ENCODE measurements around the gene HEG1. TPM values are rescaled to one million over a fixed set of nuclear protein-coding genes. Genes with fewer than 3 reads are reported as not detected.

The HEG1 gene
- total RNA-seq, 1 experiment from 2014 or later = 14.6 TPM

DNA sequence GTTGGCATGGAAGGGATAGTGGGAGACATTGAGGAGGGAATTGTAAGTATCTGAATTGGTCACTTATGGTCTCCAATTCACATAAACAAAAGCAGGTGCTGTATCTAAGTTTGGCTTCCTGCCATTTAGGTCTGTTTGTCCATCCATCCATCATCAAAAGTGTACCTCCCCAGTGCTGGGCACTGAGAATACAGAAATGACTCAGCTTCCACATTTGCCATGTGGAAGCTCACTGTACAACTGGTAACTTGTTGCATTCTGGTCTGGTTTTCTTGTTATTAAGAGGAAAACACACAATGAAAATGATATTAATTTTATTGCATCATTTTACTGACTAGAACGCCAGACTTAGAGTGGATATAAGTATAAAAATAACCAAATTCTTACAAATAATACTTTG, 90.4 kb downstream of the HEG1 start:
- Mint-ChIP-seq H3K4me3 (no peak overlapping the region), H3K9me3 (no peaks in the 10 kb centered on the region), H3K27me3 (ENCODE audit: low read depth) (no peaks in the 10 kb centered on the region), H3K27ac (no peak overlapping the region), H3K4me1 (peaks cover 6% of the 10 kb centered on the region; the same call in 1 of the 2 replicates), H3K36me3 (no peaks in the 10 kb centered on the region; the same call in 1 of the 2 replicates)
- CTCF ChIA-PET = no interaction called here
- no peak for DNase-seq (ENCODE audit: low spot score)
- TF ChIP-seq ZSCAN18 (CRISPR knock-in tag; IDR thresholded peaks at IDR 0.05) (no peak), RELA (CRISPR knock-in tag; IDR thresholded peaks at IDR 0.05; ENCODE audit: borderline replicate concordance) (no peak), NFE2L1 (CRISPR knock-in tag; IDR thresholded peaks at IDR 0.05) (no peak), MYBL2 (CRISPR knock-in tag; IDR thresholded peaks at IDR 0.05) (no peak)
- TF ChIP-seq, protein P1, sequence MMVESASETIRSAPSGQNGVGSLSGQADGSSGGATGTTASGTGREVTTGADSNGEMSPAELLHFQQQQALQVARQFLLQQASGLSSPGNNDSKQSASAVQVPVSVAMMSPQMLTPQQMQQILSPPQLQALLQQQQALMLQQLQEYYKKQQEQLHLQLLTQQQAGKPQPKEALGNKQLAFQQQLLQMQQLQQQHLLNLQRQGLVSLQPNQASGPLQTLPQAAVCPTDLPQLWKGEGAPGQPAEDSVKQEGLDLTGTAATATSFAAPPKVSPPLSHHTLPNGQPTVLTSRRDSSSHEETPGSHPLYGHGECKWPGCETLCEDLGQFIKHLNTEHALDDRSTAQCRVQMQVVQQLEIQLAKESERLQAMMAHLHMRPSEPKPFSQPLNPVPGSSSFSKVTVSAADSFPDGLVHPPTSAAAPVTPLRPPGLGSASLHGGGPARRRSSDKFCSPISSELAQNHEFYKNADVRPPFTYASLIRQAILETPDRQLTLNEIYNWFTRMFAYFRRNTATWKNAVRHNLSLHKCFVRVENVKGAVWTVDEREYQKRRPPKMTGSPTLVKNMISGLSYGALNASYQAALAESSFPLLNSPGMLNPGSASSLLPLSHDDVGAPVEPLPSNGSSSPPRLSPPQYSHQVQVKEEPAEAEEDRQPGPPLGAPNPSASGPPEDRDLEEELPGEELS (CRISPR knock-in tag; IDR thresholded peaks at IDR 0.05) = no peak
- POLR2A ChIA-PET = no interaction called here
- no peak for ATAC-seq

DNA sequence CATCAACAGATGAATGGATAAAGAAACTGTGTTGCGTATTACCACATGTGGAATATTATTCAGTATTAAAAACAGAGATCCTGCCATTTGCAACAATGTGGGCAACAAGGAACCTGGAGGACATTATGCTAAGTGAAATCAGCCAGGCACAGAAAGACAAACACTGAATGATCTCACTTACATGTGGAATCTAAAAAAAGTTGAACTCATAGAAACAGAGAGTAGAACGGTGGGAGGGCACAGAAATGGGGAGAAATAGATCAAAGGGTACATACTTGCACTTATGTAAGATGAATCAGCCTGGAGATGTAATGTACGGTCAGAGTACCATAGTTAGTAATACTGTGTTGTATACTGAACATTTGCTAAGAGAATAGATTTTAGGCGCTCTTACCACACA, 91.4 kb downstream of the HEG1 start:
- TF ChIP-seq HMGA2 (CRISPR knock-in tag; IDR thresholded peaks at IDR 0.05) (no peak), HMGXB4 (CRISPR knock-in tag; IDR thresholded peaks at IDR 0.05) (no peak), EMX1 (CRISPR knock-in tag; IDR thresholded peaks at IDR 0.05) (no peak), ATF2 (CRISPR knock-in tag; IDR thresholded peaks at IDR 0.05; ENCODE audit: borderline replicate concordance, low read depth) (no peak), ZNF121 (CRISPR knock-in tag; IDR thresholded peaks at IDR 0.05) (no peak), NFYB (CRISPR knock-in tag; conservative IDR thresholded peaks at IDR 0.05; ENCODE audit: low read depth) (no peak), ZNF416 (CRISPR knock-in tag; IDR thresholded peaks at IDR 0.05) (no peak), NFATC4 (CRISPR knock-in tag; IDR thresholded peaks at IDR 0.05) (no peak), ETV6 (CRISPR knock-in tag; IDR thresholded peaks at IDR 0.05) (no peak), JAZF1 (CRISPR knock-in tag; IDR thresholded peaks at IDR 0.05) (no peak)
- TF ChIP-seq, protein P2, sequence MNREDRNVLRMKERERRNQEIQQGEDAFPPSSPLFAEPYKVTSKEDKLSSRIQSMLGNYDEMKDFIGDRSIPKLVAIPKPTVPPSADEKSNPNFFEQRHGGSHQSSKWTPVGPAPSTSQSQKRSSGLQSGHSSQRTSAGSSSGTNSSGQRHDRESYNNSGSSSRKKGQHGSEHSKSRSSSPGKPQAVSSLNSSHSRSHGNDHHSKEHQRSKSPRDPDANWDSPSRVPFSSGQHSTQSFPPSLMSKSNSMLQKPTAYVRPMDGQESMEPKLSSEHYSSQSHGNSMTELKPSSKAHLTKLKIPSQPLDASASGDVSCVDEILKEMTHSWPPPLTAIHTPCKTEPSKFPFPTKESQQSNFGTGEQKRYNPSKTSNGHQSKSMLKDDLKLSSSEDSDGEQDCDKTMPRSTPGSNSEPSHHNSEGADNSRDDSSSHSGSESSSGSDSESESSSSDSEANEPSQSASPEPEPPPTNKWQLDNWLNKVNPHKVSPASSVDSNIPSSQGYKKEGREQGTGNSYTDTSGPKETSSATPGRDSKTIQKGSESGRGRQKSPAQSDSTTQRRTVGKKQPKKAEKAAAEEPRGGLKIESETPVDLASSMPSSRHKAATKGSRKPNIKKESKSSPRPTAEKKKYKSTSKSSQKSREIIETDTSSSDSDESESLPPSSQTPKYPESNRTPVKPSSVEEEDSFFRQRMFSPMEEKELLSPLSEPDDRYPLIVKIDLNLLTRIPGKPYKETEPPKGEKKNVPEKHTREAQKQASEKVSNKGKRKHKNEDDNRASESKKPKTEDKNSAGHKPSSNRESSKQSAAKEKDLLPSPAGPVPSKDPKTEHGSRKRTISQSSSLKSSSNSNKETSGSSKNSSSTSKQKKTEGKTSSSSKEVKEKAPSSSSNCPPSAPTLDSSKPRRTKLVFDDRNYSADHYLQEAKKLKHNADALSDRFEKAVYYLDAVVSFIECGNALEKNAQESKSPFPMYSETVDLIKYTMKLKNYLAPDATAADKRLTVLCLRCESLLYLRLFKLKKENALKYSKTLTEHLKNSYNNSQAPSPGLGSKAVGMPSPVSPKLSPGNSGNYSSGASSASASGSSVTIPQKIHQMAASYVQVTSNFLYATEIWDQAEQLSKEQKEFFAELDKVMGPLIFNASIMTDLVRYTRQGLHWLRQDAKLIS (CRISPR knock-in tag; IDR thresholded peaks at IDR 0.05; ENCODE audit: borderline replicate concordance) = no peak
- CTCF ChIA-PET = no interaction called here
- no peak overlapping the region for H3K27ac Mint-ChIP-seq
- no peaks in the 10 kb centered on the region for H3K9me3 Mint-ChIP-seq
- DNase-seq (ENCODE audit: low spot score) (no peak), ATAC-seq (no peak)
- no peak overlapping the region for H3K4me3 Mint-ChIP-seq
- no peaks in the 10 kb centered on the region for H3K27me3 Mint-ChIP-seq (ENCODE audit: low read depth)
- POLR2A ChIA-PET = no interaction called here
- H3K36me3 Mint-ChIP-seq = no peaks in the 10 kb centered on the region
- H3K4me1 Mint-ChIP-seq = peaks cover 6% of the 10 kb centered on the region; the same call in 1 of the 2 replicates
